Measurements from ENCODE around the gene CCDC66. TPM values are rescaled to one million over a fixed set of nuclear protein-coding genes. Genes with fewer than 3 reads are reported as not detected.

Gene CCDC66
- total RNA-seq, 1 donor from 2014 or later = 24.5 TPM

DNA sequence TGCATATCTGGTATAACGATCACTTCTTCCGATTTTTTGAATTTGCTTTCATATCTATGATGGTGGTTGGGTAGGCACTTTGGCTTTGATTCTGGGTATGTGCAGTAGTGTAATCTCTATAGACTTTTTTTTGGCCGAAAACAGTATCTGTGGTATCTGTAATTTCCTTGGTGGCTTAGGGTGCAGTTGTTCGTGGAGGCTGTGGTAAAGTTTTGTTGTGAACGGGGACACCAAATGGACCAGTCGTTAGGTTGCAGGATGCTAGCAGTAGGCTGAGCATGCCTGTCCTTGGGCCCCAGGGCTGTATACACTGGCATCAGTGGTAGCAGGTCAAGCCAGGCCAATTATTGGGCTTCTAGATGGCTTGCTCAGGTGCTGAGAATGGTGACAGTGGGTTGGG, 55.2 kb downstream of the CCDC66 start:
- H3K9me3 ChIP-seq = no peaks in the 10 kb centered on the region
- no peak overlapping the region for H3K4me3 ChIP-seq
- intact Hi-C loops (cut with DNase I) = no loop called here
- no peak overlapping the region for H3K27ac ChIP-seq
- no peak for DNase-seq
- H3K36me3 ChIP-seq = peaks cover 39% of the 10 kb centered on the region
- H3K4me1 ChIP-seq = peaks cover 5% of the 10 kb centered on the region
- ATAC-seq = no peak
- H3K27me3 ChIP-seq (ENCODE audit: low read depth) = no peaks in the 10 kb centered on the region
- TF ChIP-seq, protein P1, sequence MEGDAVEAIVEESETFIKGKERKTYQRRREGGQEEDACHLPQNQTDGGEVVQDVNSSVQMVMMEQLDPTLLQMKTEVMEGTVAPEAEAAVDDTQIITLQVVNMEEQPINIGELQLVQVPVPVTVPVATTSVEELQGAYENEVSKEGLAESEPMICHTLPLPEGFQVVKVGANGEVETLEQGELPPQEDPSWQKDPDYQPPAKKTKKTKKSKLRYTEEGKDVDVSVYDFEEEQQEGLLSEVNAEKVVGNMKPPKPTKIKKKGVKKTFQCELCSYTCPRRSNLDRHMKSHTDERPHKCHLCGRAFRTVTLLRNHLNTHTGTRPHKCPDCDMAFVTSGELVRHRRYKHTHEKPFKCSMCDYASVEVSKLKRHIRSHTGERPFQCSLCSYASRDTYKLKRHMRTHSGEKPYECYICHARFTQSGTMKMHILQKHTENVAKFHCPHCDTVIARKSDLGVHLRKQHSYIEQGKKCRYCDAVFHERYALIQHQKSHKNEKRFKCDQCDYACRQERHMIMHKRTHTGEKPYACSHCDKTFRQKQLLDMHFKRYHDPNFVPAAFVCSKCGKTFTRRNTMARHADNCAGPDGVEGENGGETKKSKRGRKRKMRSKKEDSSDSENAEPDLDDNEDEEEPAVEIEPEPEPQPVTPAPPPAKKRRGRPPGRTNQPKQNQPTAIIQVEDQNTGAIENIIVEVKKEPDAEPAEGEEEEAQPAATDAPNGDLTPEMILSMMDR (IDR thresholded peaks at IDR 0.05) = no peak

DNA sequence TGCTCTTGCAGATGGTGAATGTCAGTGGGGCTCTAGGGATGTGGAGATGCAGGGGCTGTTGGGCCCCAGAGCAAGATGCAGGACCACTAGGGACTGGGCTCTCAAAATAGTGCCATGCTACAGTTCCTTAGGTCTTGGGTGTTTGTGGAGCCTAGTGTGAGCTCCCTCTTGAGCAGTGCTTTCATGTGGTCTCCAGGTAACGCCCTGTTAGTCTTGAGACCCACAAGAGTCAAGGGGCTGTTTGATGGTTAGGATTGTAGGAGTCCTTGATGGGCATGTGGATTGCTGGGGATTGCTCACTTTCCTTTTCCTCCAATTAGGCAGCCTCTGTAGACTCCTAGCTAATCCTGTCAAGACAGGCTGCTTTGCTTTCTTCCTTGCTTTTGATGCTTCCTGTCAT, 56.0 kb downstream of the CCDC66 start:
- intact Hi-C loops (cut with DNase I) = no loop called here
- TF ChIP-seq, protein P1 (IDR thresholded peaks at IDR 0.05) = no peak
- Histone ChIP-seq H3K4me3 (no peak overlapping the region), H3K4me1 (peaks cover 5% of the 10 kb centered on the region), H3K36me3 (peaks cover 43% of the 10 kb centered on the region), H3K27ac (no peak overlapping the region), H3K27me3 (ENCODE audit: low read depth) (no peaks in the 10 kb centered on the region), H3K9me3 (no peaks in the 10 kb centered on the region)
- DNase-seq (no peak), ATAC-seq (no peak)

DNA sequence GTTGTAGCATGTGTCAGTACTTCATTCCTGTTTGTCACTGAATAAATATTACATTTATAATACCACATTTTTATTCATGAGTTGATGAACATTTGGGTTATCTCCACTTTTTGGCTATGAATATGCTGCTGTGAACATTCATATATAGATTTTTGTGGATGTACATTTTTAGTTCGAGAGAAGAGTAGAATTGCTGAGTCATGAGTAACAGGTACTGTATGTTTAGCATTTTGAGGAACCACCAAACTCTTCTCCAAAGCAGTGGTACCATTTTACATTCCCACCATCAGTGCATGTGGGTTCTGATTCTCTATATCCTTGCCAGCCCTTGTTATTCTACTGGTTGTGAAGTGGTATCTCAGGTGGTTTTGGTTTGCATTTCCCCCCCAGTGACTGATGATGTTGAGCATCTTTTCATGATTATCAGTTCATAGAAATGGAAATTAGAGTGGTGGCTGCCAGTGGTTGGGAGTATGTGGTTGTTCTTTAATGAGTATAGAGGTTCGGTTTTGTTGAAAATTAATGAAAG, 59.6 kb downstream of the CCDC66 start:
- Histone ChIP-seq H3K36me3 (peaks cover 74% of the 10 kb centered on the region), H3K4me1 (peaks cover 3% of the 10 kb centered on the region), H3K4me3 (no peak overlapping the region), H3K27me3 (ENCODE audit: low read depth) (no peaks in the 10 kb centered on the region), H3K9me3 (no peaks in the 10 kb centered on the region), H3K27ac (no peak overlapping the region)
- TF ChIP-seq, protein P1 (IDR thresholded peaks at IDR 0.05) = no peak
- intact Hi-C loops (cut with DNase I) = no loop called here
- no peak for ATAC-seq
- DNase-seq = no peak

DNA sequence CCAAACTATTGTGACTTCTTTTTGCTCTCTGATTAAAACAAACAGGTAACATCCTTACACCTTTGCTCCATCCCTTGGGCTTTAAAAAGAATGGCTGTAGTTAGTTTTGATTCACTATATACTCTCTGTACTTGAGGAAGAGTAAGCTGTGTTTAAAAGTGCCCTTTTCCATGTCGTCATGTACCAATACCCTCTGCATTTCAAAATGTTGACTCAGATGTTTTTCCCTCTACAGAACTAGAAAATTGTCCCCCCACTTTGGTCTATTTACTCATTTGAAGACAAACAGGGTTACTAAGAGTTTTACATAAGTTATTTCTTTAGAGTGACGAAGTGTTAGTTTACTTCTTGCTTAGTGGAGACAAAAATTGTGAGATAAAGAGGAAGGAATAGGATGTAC, 63.4 kb downstream of the CCDC66 start:
- no peaks in the 10 kb centered on the region for H3K9me3 ChIP-seq
- H3K27ac ChIP-seq = no peak overlapping the region
- intact Hi-C loops (cut with DNase I) = no loop called here
- DNase-seq = no peak
- H3K36me3 ChIP-seq = peaks cover 94% of the 10 kb centered on the region
- no peaks in the 10 kb centered on the region for H3K4me1 ChIP-seq
- no peaks in the 10 kb centered on the region for H3K27me3 ChIP-seq (ENCODE audit: low read depth)
- no peak for ATAC-seq
- H3K4me3 ChIP-seq = no peak overlapping the region
- TF ChIP-seq, protein P1 (IDR thresholded peaks at IDR 0.05) = no peak

DNA sequence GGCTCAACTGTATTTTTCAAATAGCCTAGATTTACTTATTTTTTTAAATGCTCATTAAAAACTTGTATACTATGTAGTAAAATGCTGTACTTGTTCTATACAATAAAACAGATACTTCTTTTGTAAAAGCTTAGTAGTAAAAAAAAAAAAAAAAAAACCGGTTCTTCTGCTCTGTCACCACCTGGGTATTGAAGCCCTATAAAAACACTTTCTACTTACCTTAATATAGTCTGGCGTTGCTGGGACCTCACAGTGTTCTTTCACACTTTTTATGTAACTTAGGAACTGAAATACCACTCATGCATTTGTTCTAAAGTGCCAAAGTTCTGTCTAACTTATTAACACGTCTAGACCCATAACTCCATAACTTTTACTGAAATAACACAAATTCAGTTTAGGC, 64.7 kb downstream of the CCDC66 start:
- peaks cover 100% of the 10 kb centered on the region for H3K36me3 ChIP-seq
- ATAC-seq = peak; percentile 76 to 84

More for the DNA sequence above, 64.7 kb downstream of the CCDC66 start:
- H3K4me3 ChIP-seq = no peak overlapping the region
- peak overlapping the region; percentile 19 for H3K27ac ChIP-seq
- TF ChIP-seq, protein P1 (IDR thresholded peaks at IDR 0.05) = no peak
- no peaks in the 10 kb centered on the region for H3K9me3 ChIP-seq
- no peaks in the 10 kb centered on the region for H3K27me3 ChIP-seq (ENCODE audit: low read depth)
- H3K4me1 ChIP-seq = no peaks in the 10 kb centered on the region
- no peak for DNase-seq
- intact Hi-C loops (cut with DNase I) = no loop called here

Data from lower lobe of right lung (tissue), 2 donors.